Fibroblast of the conjunctiva (primary cell): ENCODE data around the gene BMPR1B.
A peak's percentile ranks its signal among the peaks of the same experiment; 100 is the strongest.
"Not testable (repeated sequence)": the region's sequence is repeated elsewhere in the genome, so short reads cannot be mapped to it uniquely, and the experiment has no call there.

ENCODE experiments used
- DNase-seq: peaks from one replicate; pipeline ENCODE4 v3.0.0-alpha.2; 2010; ENCODE audit warnings: low read depth

Gene BMPR1B

GRCh38 chr4:94763005-94763404 lies 5.2 kb downstream of the BMPR1B start:
- DNase-seq: no peak

GRCh38 chr4:94763500-94763899 lies 5.7 kb downstream of the BMPR1B start:
- DNase-seq: no peak

- no peak for DNase-seq
These were observed 6.3 kb downstream of the BMPR1B start for GRCh38 chr4:94764069-94764468.

GRCh38 chr4:94765174-94765573 lies 7.4 kb downstream of the BMPR1B start:
- DNase-seq: no peak

- DNase-seq: no peak
These were observed 7.9 kb downstream of the BMPR1B start for GRCh38 chr4:94765648-94766047.

- peak; percentile 21 for DNase-seq
These were observed 9.1 kb downstream of the BMPR1B start for GRCh38 chr4:94766856-94767255.

- DNase-seq: no peak
These were observed 9.7 kb downstream of the BMPR1B start for GRCh38 chr4:94767446-94767845.

- no peak for DNase-seq
These were observed 25.0 kb downstream of the BMPR1B start for GRCh38 chr4:94782707-94783106.

GRCh38 chr4:94791701-94792100 lies 33.9 kb downstream of the BMPR1B start:
- DNase-seq: no peak

- DNase-seq: peak; percentile 31
These were observed 41.1 kb downstream of the BMPR1B start for GRCh38 chr4:94798808-94799207.

GRCh38 chr4:94801016-94801415 lies 43.3 kb downstream of the BMPR1B start:
- no peak for DNase-seq

GRCh38 chr4:94802091-94802490 lies 44.3 kb downstream of the BMPR1B start:
- no peak for DNase-seq

GRCh38 chr4:94803181-94803580 lies 45.4 kb downstream of the BMPR1B start:
- DNase-seq: no peak

- no peak for DNase-seq
These were observed 46.9 kb downstream of the BMPR1B start for GRCh38 chr4:94804650-94805049.

GRCh38 chr4:94806376-94806775 lies 48.6 kb downstream of the BMPR1B start:
- DNase-seq: no peak

- no peak for DNase-seq
These were observed 53.9 kb downstream of the BMPR1B start for GRCh38 chr4:94811643-94812042.

GRCh38 chr4:94813221-94813620 lies 55.5 kb downstream of the BMPR1B start:
- DNase-seq: no peak

GRCh38 chr4:94814237-94814636 lies 56.5 kb downstream of the BMPR1B start:
- no peak for DNase-seq

GRCh38 chr4:94819371-94820168 lies 61.8 kb downstream of the BMPR1B start:
- no peak for DNase-seq

- no peak for DNase-seq
These were observed 68.5 kb downstream of the BMPR1B start for GRCh38 chr4:94826206-94826605.

- DNase-seq: peak; percentile 33
These were observed 69.8 kb downstream of the BMPR1B start for GRCh38 chr4:94827481-94828110.

- no peak for DNase-seq
These were observed 71.1 kb downstream of the BMPR1B start for GRCh38 chr4:94828882-94829281.

- DNase-seq: no peak
These were observed 73.9 kb downstream of the BMPR1B start for GRCh38 chr4:94831607-94832006.

- DNase-seq: not testable (repeated sequence)
These were observed 74.6 kb downstream of the BMPR1B start for GRCh38 chr4:94832329-94832728.
